ENCODE measurements around the gene DNAH8.

- TF ChIP-seq CTCF (IDR thresholded peaks at IDR 0.05; ENCODE audit: insufficient read depth, low read length, poor library complexity, severe bottlenecking) (no peak), EZH2phosphoT487 (conservative IDR thresholded peaks at IDR 0.05; ENCODE audit: low read length) (no peak)
Observed at GRCh38 chr6:39065561-39065960, 350.4 kb downstream of the DNAH8 start.

All from SU-DHL-6 (cell line).